Fibroblast of mammary gland (primary cell): Measurements from ENCODE around the gene DGCR8.

Source experiments
- DNase-seq: peaks from one replicate; pipeline ENCODE4 v3.0.0-alpha.2; 2010; ENCODE audit warnings: low read depth
- H3K4me3 ChIP-seq: 2 replicates; pipeline ENCODE4 v1.5.1; 2011; ENCODE audit warnings: low read depth, mild to moderate bottlenecking, low read length, moderate library complexity; ENCODE audit not compliant: control insufficient read depth
- CTCF ChIP-seq: conservative IDR thresholded peaks from 2 replicates; pipeline ENCODE4 v1.5.1; 2011; ENCODE audit warnings: low read depth, low read length, inconsistent platforms; ENCODE audit not compliant: control insufficient read depth, insufficient read depth

DGCR8 gene

GRCh38 chr22:20111689-20112622 lies 31.9 kb downstream of the DGCR8 start:
- DNase-seq = no peak
- TF ChIP-seq CTCF = no peak
- no peak overlapping the region for H3K4me3 ChIP-seq

- H3K4me3 ChIP-seq = no peak overlapping the region
- no peak for TF ChIP-seq CTCF
- no peak for DNase-seq
These were observed 32.8 kb downstream of the DGCR8 start for GRCh38 chr22:20112623-20113511.

GRCh38 chr22:20113551-20114310 lies 33.7 kb downstream of the DGCR8 start:
- DNase-seq = no peak
- TF ChIP-seq CTCF = no peak
- H3K4me3 ChIP-seq = no peak overlapping the region

GRCh38 chr22:20114506-20115475 lies 34.8 kb downstream of the DGCR8 start:
- no peak for DNase-seq
- no peak for TF ChIP-seq CTCF
- no peak overlapping the region for H3K4me3 ChIP-seq

GRCh38 chr22:20115691-20116375 lies 35.8 kb downstream of the DGCR8 start, which contains the start of gene RANBP1:
Gene RANBP1, plus strand, starts transcription at chr22:20116104. Its CDS starts 81 bp downstream, at chr22:20116185.
- peak within 1 kb of the TSS; percentile 88 for H3K4me3 ChIP-seq
- no peak for TF ChIP-seq CTCF
- DNase-seq = no peak
